SH-SY5Y (cell line): ENCODE results near the gene FBXL2.

Experiments used
- GATA2 ChIP-seq: IDR thresholded peaks from 2 replicates; pipeline ENCODE4 v1.6.1; 2011; ENCODE audit warnings: mild to moderate bottlenecking, low read depth, low read length
- GATA3 ChIP-seq: IDR thresholded peaks from 2 replicates; pipeline ENCODE4 v1.6.1; 2011; ENCODE audit warnings: low read depth, mild to moderate bottlenecking, low read length, moderate library complexity

The FBXL2 gene

GRCh38 chr3:33424606-33425452 is 147.6 kb downstream of the FBXL2 start:
- no peak for TF ChIP-seq GATA3
- no peak for TF ChIP-seq GATA2

GRCh38 chr3:33425453-33425852 is 148.2 kb downstream of the FBXL2 start:
- TF ChIP-seq GATA3 (no peak), GATA2 (no peak)

- no peak for TF ChIP-seq GATA2
- no peak for TF ChIP-seq GATA3
These were observed 148.8 kb downstream of the FBXL2 start for GRCh38 chr3:33426068-33426467.

- TF ChIP-seq GATA3: no peak
- TF ChIP-seq GATA2: no peak
These were observed 149.5 kb downstream of the FBXL2 start for GRCh38 chr3:33426630-33427317.

- TF ChIP-seq GATA3: no peak
- TF ChIP-seq GATA2: no peak
These were observed 151.5 kb downstream of the FBXL2 start for GRCh38 chr3:33428734-33429133.

GRCh38 chr3:33430061-33430460 is 152.8 kb downstream of the FBXL2 start:
- TF ChIP-seq GATA2 (no peak), GATA3 (no peak)

- TF ChIP-seq GATA3 (no peak), GATA2 (no peak)
These were observed 153.3 kb downstream of the FBXL2 start for GRCh38 chr3:33430571-33430970.

GRCh38 chr3:33433843-33434242 is 156.6 kb downstream of the FBXL2 start:
- TF ChIP-seq GATA2 (no peak), GATA3 (no peak)
